Body of pancreas (tissue), 4 donors: ENCODE results near the gene KLHL22.
"Not testable (repeated sequence)": the region's sequence is repeated elsewhere in the genome, so short reads cannot be mapped to it uniquely, and the experiment has no call there.

Experiments
- CTCF ChIP-seq, 7 experiments: fragments of 450-650 bp in 4 of 7; fragments of 200-600 bp in 3 of 7; sonication (generic) in 3 of 7; IDR thresholded peaks; one replicate each; pipeline ENCODE4 v1.5.1; 2016 to 2019; ENCODE audit warnings: antibody characterized with exemption in 7 of 7
- POLR2A ChIP-seq, 3 donors: fragments of 450-650 bp; IDR thresholded peaks; one replicate each; pipeline ENCODE4 v1.6.1; 2016; ENCODE audit warnings: antibody characterized with exemption in 3 of 3, mild to moderate bottlenecking in 2 of 3

GRCh38 chr22:20470525-20470924, 25.1 kb downstream of the KLHL22 start:
- TF ChIP-seq CTCF, POLR2A (IDR thresholded peaks at IDR 0.05): not testable (repeated sequence)
